ENCODE data around the gene TRIP12. TPM values are rescaled to one million over a fixed set of nuclear protein-coding genes. Genes with fewer than 3 reads are reported as not detected.

The TRIP12 gene
- total and polyA plus RNA-seq, 2 of the 13 experiments (the other 11 are each of a cell fraction or from before 2014, with no cell fraction given), result 72.1 to 153 TPM

GRCh38 chr2:229922449-229923386 lies 909 bp upstream of the TRIP12 start, which contains the start of gene FBXO36 (continued):
- TF ChIP-seq ZNF556 (CRISPR knock-in tag; IDR thresholded peaks at IDR 0.05; ENCODE audit: borderline replicate concordance) (0 out of 2 replicates have a peak, but pooled peaks have one; percentile 7), MZF1 (CRISPR knock-in tag; IDR thresholded peaks at IDR 0.05; ENCODE audit: borderline replicate concordance) (no peak), ARID4A (CRISPR knock-in tag; IDR thresholded peaks at IDR 0.05; ENCODE audit: borderline replicate concordance) (peak; percentile 99), ZNF576 (CRISPR knock-in tag; IDR thresholded peaks at IDR 0.05) (no peak), SNAPC2 (CRISPR knock-in tag; IDR thresholded peaks at IDR 0.05) (peak; percentile 57; the same call in 1 of the 2 replicates), KAT2B (IDR thresholded peaks at IDR 0.05; ENCODE audit: borderline replicate concordance, low read depth, low read length) (no peak), ZSCAN29 (CRISPR knock-in tag; conservative IDR thresholded peaks at IDR 0.05) (no peak), SP140L (CRISPR knock-in tag; IDR thresholded peaks at IDR 0.05; ENCODE audit: borderline replicate concordance) (0 out of 2 replicates have a peak, but pooled peaks have one; percentile 34), HNF4G (IDR thresholded peaks at IDR 0.05; ENCODE audit: borderline replicate concordance, low read depth, low read length) (no peak), HNF4G (CRISPR knock-in tag; IDR thresholded peaks at IDR 0.05; ENCODE audit: borderline replicate concordance, low read depth) (no peak), HMGA1 (CRISPR knock-in tag; conservative IDR thresholded peaks at IDR 0.05) (no peak), MTF2 (CRISPR knock-in tag; IDR thresholded peaks at IDR 0.05; ENCODE audit: borderline replicate concordance) (0 out of 2 replicates have a peak, but pooled peaks have one; percentile 86), RFXANK (CRISPR knock-in tag; IDR thresholded peaks at IDR 0.05) (no peak), ZNF18 (CRISPR knock-in tag; IDR thresholded peaks at IDR 0.05; ENCODE audit: insufficient replicate concordance) (peak; percentile 49), ATF7 (IDR thresholded peaks at IDR 0.05) (no peak), ATF7 (CRISPR knock-in tag; IDR thresholded peaks at IDR 0.05) (no peak), NFKB2 (CRISPR knock-in tag; IDR thresholded peaks at IDR 0.05; ENCODE audit: borderline replicate concordance) (peak; percentile 94), ZBTB3 (CRISPR knock-in tag; IDR thresholded peaks at IDR 0.05; ENCODE audit: borderline replicate concordance, low read depth) (no peak), ZNF326 (CRISPR knock-in tag; IDR thresholded peaks at IDR 0.05; ENCODE audit: borderline replicate concordance) (no peak), GMEB1 (CRISPR knock-in tag; IDR thresholded peaks at IDR 0.05; ENCODE audit: borderline replicate concordance) (peak; percentile 54; the same call in 1 of the 2 replicates)
